K562 (cell line): ENCODE data around the gene GNGT1.

Experiments used
- BMI1 ChIP-seq: fragments of 150-350 bp; IDR thresholded peaks from 2 replicates; pipeline ENCODE4 v1.6.1; 2014; ENCODE audit warnings: low read length
- CBX1 ChIP-seq: sonication (generic); IDR thresholded peaks from 2 replicates; pipeline ENCODE4 v1.6.1; 2016; ENCODE audit warnings: antibody characterized with exemption, low read depth, mild to moderate bottlenecking
- DDX20 ChIP-seq: fragments of 450-650 bp; IDR thresholded peaks from 2 replicates; pipeline ENCODE4 v1.6.1; 2016; ENCODE audit warnings: missing genetic modification characterization, low read depth, mild to moderate bottlenecking, missing compliant biosample characterization, moderate library complexity
- DLX4 ChIP-seq: fragments of 250-450 bp; sonication (Bioruptor Pico); IDR thresholded peaks from 2 replicates; pipeline ENCODE4 v1.6.1; 2021; ENCODE audit warnings: mild to moderate bottlenecking
- ETV6 ChIP-seq, 3 experiments: fragments of 150-350 bp in 1 of 3; sonication (generic) in 1 of 3; formaldehyde crosslinking in 1 of 3; IDR thresholded peaks; 2 replicates each; pipeline versions ENCODE4 v1.6.1 to v1.8.0; 2014 to 2022; ENCODE audit warnings: borderline replicate concordance in 2 of 3, low read depth in 2 of 3, antibody characterized with exemption in 1 of 3, low read length in 1 of 3, mild to moderate bottlenecking in 1 of 3, missing genetic modification reagents in 1 of 3
- FOXJ3 ChIP-seq: sonication (generic); formaldehyde crosslinking; IDR thresholded peaks from 2 replicates; pipeline ENCODE4 v1.4.0; 2020; ENCODE audit warnings: mild to moderate bottlenecking, missing genetic modification reagents
- NCOA4 ChIP-seq: fragments of 450-650 bp; IDR thresholded peaks from 2 replicates; pipeline ENCODE4 v1.6.1; 2018; ENCODE audit warnings: mild to moderate bottlenecking; ENCODE audit not compliant: partially characterized antibody
- RB1 ChIP-seq: fragments of 450-650 bp; IDR thresholded peaks from 2 replicates; pipeline ENCODE4 v1.6.1; 2017; ENCODE audit warnings: low read depth, mild to moderate bottlenecking
- RBFOX2 ChIP-seq: fragments of 200-400 bp; formaldehyde crosslinking; IDR thresholded peaks from 2 replicates; pipeline ENCODE4 v1.6.1; 2017; ENCODE audit warnings: low read depth, mild to moderate bottlenecking, low read length, moderate library complexity
- ZNF124 ChIP-seq: sonication (generic); formaldehyde crosslinking; IDR thresholded peaks from 2 replicates; pipeline ENCODE4 v1.8.1; 2022; ENCODE audit warnings: missing genetic modification reagents
- ZNF311 ChIP-seq: fragments of 250-450 bp; sonication (Bioruptor Pico); IDR thresholded peaks from 2 replicates; pipeline ENCODE4 v1.4.0; 2020; ENCODE audit warnings: mild to moderate bottlenecking, moderate library complexity
- TF ChIP-seq, protein P1 (sequence below), 3 experiments: IDR thresholded peaks in 2 of 3; conservative IDR thresholded peaks in 1 of 3; 2 replicates each; pipeline ENCODE4 v1.5.1; 2011 to 2012; ENCODE audit warnings: low read length in 3 of 3, mild to moderate bottlenecking in 3 of 3, control low read depth in 2 of 3, improper control_type of control experiment in 1 of 3, inconsistent platforms in 1 of 3, low read depth in 1 of 3, mixed read lengths in 1 of 3, moderate library complexity in 1 of 3; ENCODE audit not compliant: insufficient read depth in 2 of 3

DNA sequence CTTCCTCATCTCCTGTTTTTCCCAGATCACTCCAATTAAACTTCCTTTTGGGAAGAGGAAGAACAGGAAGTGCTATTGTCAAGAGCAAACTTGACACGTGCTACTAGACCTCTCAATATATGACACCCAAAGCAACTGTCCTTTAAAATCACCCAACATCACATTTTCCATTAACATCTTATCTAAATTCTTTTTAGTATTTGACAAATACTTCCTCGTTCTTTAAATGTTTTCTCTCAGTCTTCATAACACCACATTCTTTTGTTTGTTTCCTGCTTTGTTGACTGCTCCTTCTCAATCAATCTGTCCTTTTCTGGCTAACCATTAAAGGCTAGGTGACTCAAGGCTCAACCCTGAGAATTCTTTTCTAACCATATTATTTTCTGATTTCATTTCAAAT, 8.7 kb upstream of the GNGT1 start:
- no peak for TF ChIP-seq ZNF124 (CRISPR knock-in tag)
- TF ChIP-seq BMI1: no peak
- TF ChIP-seq, protein P1, sequence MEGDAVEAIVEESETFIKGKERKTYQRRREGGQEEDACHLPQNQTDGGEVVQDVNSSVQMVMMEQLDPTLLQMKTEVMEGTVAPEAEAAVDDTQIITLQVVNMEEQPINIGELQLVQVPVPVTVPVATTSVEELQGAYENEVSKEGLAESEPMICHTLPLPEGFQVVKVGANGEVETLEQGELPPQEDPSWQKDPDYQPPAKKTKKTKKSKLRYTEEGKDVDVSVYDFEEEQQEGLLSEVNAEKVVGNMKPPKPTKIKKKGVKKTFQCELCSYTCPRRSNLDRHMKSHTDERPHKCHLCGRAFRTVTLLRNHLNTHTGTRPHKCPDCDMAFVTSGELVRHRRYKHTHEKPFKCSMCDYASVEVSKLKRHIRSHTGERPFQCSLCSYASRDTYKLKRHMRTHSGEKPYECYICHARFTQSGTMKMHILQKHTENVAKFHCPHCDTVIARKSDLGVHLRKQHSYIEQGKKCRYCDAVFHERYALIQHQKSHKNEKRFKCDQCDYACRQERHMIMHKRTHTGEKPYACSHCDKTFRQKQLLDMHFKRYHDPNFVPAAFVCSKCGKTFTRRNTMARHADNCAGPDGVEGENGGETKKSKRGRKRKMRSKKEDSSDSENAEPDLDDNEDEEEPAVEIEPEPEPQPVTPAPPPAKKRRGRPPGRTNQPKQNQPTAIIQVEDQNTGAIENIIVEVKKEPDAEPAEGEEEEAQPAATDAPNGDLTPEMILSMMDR (IDR thresholded peaks at IDR 0.05 in 2 of 3, conservative IDR thresholded peaks at IDR 0.05 in 1 of 3; ENCODE audit: insufficient read depth in 2 of 3, low read depth in 1 of 3, low read length in 3 of 3): no peak
- no peak for TF ChIP-seq ETV6 (IDR thresholded peaks at IDR 0.05; ENCODE audit: borderline replicate concordance in 1 of 2, low read depth in 2 of 2, low read length in 1 of 2)
- no peak for TF ChIP-seq ETV6 (CRISPR knock-in tag; IDR thresholded peaks at IDR 0.05; ENCODE audit: borderline replicate concordance)
- TF ChIP-seq RB1: no peak
- no peak for TF ChIP-seq ZNF311
- TF ChIP-seq DDX20 (tag): no peak
- no peak for TF ChIP-seq RBFOX2
- no peak for TF ChIP-seq NCOA4
- no peak for TF ChIP-seq DLX4 (CRISPR knock-in tag)
- TF ChIP-seq FOXJ3 (CRISPR knock-in tag): no peak
- TF ChIP-seq CBX1: no peak
